ENCODE measurements around the gene SCYGR8.
"Not testable (repeated sequence)": the region's sequence is repeated elsewhere in the genome, so short reads cannot be mapped to it uniquely, and the experiment has no call there.

SCYGR8 gene, protein sequence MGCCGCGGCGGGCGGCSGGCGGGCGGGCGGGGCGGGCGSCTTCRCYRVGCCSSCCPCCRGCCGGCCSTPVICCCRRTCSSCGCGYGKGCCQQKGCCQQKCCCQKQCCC

DNA sequence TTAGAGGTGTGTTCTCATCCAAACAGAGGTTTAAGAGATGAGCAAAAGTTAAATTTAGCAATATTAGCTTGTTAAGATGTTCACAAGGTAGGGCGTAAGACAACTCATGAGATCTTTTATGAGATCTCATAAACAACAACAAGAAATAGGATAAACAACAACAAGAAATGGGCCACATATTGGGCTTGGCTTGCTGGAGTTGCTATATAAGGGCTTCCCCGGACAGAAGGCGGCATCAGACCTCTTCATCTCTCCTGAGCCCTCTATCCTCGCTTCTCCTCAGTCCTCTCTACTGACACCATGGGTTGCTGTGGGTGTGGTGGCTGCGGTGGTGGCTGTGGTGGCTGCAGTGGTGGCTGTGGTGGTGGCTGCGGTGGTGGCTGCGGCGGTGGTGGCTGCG is at the start of gene SCYGR8:
Gene SCYGR8 (plus strand): TSS at position 301 of the 400 bp plus-strand sequence. CDS start 0 bp downstream, at position 301.
- DNase-seq: no peak

DNA sequence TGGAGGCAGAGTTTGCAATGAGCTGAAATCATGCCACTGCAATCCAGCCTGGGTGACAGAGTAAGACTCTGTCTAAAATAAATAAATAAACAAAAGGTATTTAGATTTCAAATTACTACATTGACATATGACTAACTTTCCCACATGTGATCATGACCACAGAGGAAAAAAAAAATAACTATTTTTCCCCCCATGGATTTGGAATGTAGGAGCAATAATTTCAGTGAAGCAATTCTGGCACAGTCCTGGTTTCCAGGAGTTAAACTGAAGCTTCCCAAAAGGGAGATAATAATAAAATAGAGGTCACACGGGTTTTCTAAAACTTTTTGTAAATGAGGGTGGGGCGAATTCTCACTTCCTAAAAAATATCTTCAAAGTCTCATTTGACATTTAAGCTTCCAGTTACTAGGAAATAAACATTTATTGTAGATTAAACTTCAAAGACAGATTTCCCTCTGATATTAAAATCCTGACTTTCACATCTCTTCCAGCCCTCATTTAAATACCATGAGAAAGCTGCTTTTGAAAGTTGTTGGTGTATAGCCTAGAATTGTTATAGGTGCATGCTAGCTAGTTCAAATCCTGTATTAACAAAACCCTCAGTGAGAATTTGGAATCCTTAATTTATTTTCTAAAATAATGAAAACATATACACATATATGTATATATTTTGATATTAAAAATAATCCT is 48.6 kb upstream of the SCYGR8 start:
- DNase-seq: no peak

DNA sequence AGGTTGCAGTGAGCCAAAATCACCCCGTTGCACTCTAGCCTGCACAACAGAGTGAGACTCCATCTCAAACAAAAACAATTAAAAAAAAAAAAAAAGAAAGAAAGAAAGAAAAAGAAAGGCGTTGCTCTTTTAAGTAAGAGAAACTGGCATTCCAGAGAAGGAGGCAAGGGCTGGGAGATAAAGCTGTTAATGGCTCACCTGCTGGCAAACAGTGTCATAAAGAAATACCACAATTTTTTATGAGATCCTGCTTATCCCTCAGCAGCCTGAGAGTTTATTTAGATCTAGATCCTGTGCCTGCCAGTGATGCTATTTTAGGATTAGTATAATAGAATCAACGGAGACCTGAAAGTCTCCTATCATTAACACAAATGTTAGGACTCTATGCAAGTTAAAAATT is 44.1 kb upstream of the SCYGR8 start:
- DNase-seq: no peak

DNA sequence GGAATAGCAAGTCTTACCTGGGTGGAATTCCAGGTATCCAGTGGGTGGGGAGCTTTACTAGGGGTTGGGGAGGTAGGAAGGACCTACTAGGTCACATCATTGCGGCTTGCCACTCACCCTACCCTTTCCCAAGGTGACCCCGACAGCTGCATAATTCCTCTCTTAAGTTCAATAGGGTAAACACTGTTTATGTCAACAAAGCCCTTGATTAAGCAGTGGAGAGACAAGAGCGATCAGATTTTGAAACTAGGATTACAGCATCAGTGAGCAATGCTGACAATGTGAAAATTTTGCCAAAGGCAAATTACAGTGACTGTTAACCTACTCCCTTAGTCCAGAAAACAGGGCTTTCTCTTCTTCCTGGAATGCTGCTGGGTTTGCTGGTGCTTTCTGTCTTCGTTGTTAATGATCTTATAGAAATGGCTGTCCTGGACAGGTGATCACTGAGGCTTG is 42.4 kb upstream of the SCYGR8 start:
- DNase-seq: no peak

DNA sequence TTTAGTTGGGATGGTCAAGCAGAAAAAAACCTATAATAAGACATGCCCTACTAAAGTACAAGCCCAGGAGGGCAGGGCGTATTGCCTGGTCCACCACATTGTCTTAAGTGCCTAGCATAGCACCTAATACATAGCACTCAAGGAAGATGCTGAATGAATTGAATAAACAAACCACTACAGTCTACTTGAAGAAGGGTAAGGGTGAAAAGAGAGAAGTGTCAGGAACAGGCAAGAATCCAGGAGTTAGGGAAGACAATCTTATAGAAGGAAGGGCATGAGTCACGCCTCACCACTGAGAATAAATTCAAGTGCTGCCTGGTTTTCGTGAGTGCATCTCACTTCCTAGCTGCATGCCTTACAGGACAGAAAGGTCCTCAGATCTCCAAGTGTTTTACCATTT is 41.7 kb upstream of the SCYGR8 start:
- DNase-seq: no peak

DNA sequence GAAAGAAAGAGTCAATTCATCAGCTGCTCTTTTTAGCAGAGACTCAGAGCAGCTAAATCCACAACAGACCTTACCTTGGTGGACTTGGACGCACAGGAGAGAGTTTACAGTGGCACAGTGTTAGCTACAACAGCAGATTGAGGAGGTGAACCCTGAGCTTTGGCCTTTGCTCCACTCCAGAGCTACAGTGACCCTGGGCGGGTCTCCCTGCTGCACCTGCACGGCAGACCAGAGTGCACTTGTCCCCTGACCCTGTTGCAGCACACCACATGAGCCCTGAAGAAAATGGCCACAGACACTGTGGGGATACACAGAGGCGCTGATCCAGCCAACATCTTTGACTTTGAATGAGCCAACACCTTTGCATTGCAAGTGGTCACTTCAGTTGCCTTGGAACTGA is 38.8 kb upstream of the SCYGR8 start:
- DNase-seq: no peak

DNA sequence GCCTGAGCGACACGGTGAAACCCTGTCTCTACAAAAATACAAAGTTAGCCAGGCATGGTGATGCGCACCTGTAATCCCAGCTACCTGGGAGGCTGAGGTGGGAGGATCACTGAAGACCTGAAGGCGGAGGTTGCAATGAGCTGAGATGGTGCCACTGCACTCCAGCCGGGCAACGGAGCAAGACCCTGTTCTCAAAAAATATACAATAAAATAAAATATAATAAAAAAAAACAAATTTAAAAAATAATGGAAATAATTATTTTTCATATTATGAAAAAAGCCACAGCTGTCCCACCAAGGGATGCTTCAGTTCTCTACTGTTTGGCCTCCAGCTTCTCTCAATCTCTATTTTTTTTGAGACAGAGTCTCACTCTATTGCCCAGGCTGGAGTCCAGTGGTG is 38.3 kb upstream of the SCYGR8 start:
- DNase-seq: no peak

DNA sequence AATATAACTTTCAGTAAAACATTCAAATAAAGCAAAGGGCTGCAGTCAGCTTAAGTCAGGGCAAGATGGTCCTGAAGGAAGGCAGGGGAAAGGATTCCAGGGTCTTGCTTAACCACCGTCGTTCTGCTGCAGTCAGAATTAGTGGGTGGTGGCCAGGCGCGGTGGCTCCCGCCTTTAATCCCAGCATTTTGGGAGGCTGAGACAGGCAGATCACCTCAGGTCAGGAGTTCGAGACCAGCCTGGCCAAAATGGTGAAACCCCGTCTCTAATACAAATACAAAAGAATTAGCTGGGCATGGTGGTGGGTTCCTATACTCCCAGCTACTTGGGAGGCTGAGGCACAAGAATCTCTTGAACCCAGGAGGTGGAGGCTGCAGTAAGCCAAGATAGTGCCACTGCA is 34.7 kb upstream of the SCYGR8 start:
- DNase-seq: no peak

DNA sequence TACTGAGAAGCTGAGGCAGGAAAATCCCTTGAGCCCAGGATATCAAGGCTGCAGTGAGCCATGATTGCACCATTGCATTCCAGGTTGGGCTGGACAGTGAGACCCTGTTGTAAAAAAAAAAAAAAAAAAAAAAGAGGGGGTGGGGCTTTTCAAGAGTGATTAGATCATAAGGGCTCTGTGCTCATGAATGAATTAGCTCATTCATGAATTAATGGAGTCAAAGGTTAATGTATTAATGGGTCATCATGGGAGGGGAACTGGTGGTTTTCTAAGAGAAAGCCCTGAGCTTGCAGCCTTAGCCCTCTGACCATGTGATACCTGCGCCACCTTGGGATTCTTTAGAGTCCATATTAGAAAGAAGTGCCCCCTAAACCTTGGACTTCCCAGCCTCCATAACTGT is 32.4 kb upstream of the SCYGR8 start:
- DNase-seq: no peak

DNA sequence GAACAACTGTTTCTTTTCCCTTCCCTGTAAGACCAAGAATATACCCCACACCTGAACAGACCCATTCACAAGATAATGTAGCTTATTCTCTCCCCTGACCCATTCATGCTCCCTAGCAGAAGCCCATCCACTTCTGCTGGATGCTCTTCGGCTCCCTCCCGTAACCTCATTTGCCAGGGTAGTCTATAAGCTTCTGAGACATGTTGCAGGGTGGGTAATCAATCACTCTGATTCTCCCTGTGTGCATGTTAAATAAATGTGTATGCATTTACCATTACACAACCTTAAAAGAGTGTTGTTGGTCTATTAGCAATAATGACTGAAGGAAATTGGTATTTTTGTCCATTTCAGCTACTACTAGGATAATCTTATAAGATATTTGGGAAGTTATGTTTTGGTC is 29.2 kb upstream of the SCYGR8 start:
- no peak for DNase-seq

DNA sequence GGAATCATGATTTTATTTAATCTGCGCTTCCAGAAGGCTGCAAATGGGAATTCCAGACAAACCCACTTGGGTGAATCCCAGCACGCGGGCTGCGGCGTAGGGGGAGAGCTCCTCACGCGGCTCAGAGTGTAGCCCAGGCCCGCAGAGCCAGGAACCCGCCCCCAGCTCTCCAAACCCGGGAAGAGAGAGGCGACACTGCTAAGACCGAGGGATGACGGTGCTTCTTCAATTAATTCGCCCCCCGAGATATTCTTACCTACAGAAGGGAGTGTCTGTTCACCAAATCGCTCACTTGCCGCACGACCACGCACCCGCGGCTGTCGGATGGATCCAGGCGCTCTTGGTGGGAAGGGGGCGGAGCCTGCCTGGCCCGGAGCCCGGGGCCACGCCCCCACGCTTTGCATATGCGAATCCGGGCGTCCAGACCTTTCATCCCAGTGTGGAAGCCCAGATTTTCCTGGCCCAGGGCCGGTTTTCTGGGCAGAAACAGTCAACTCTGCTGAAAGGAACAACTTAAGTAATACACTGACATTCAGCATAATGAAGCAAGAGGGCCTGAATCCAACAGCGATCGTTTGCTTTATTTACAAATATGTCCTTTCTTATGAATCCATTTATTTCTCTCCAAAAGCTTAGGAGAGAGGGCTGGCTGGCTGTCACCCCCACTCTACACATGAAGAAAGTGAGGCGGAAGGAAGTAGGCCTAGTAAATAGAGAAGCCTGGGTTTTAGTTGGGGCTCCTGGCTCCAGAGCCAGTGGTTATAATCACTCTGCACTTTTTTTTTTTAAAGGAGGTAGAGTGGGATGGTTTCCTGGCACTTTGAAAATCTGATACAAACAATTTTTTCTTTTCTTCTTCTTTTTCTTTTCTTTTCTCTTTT is 27.8 kb upstream of the SCYGR8 start, which contains the start of gene SLC19A3:
Gene SLC19A3 (minus strand): TSS at position 342 of the 881 bp plus-strand sequence. CDS start 15,710 bp downstream, outside the sequence.
- peak; percentile 75 for DNase-seq

DNA sequence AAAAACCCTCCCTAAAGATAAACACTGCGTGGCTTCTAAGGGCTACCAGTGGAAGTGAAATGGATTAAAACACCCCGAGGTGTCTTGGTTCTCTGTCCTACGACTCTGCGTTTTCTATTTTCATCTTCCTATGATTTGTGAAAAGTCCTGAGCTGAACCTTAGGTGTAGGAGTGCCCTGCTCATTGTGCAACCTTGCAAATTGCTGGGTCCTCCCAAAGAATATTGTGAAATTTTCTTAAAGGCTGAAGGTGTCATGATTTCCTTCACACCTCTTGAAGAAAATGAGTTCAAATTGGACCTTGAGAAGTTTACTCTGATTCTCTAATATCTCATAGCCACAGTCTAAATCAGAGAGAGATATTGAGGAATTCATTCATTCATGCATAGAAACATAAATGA is 26.1 kb upstream of the SCYGR8 start:
- no peak for DNase-seq

DNA sequence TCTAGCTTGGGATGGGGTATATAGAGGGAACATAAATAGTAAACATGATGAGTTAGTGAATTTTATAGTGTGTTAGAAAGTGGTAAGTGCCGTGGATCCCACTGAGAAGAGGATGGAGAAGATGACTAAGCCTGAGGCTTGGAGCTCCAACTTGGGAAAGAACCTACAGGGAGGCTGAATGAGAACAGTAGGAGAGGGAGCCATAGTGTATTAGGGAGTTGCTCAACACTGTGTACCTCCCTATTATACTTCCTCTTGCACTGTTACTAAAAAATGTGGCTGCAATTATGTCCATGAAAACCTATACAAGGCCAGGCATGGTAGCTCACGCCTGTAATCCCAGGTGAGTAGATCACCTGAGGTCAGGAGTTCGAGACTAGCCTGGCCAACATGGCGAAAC is 25.0 kb upstream of the SCYGR8 start:
- DNase-seq: no peak

DNA sequence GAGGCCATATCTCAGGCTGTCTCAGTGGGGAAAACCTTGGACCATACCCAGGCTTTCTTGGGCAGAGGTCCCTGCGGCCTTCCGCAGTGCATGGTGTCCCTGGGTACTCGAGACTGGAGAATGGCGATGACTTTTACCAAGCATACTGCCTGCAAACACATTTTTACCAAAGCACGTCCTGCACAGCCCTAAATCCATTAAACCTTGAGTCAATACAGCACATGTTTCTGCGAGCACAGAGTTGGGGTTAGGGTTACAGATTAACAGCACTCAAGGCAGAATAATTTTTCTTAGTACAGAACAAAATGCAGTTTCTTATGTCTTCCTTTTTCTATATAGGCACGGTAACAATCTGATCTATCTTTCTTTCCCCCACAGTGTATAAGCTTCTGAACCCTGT is 22.9 kb upstream of the SCYGR8 start:
- not testable (repeated sequence) for DNase-seq

DNA sequence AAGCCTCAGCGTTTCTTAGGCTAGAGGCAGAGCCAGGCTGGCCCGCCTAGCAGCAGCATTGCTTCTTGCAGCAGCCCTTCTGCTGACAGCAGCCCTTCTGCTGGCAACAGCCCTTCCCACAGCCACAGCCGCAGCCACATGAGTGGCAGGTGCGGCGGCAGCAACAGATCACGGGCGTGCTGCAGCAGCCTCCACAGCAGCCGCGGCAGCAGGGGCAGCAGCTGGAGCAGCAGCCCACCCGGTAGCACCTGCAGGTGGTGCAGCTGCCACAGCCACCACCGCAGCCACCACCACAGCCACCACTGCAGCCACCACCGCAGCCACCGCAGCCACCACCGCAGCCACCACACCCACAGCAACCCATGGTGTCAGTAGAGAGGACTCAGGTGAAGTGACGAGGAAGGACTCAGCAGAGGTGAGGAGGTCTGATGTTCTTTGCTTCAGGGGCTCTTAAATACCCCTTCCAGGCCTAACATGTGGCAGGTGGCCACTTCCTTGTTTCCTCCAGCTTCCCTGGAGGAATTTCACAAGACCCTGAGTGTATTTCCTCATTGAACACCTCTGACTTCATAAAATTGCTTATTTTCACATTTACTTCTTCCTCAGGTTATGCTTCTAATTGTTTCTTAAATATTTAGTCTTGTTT is 21.2 kb upstream of the SCYGR8 start, which contains the start of gene SCYGR6:
Gene SCYGR6 (minus strand): TSS at position 364 of the 646 bp plus-strand sequence. CDS start 0 bp downstream, at position 364.
- DNase-seq: no peak

DNA sequence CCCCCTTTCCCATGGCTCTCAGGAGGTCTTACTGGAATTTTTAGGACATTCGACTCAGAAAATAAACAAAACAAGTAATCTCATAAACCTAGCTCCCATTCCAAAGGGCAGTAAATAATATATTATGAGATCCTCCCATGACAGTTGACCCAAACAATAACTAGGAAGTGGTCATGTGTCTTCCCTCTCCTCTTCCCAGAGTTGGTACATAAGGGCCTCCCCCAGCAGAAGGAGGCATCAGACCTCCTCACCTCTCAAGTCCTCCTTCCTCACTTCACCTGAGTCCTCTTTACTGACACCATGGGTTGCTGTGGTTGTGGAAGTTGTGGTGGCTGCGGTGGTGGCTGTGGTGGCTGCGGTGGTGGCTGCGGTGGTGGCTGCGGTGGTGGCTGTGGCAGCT is 17.7 kb upstream of the SCYGR8 start, which contains the start of gene SCYGR7:
Gene SCYGR7 (plus strand): TSS at position 301 of the 400 bp plus-strand sequence. CDS start 0 bp downstream, at position 301.
- DNase-seq: no peak

DNA sequence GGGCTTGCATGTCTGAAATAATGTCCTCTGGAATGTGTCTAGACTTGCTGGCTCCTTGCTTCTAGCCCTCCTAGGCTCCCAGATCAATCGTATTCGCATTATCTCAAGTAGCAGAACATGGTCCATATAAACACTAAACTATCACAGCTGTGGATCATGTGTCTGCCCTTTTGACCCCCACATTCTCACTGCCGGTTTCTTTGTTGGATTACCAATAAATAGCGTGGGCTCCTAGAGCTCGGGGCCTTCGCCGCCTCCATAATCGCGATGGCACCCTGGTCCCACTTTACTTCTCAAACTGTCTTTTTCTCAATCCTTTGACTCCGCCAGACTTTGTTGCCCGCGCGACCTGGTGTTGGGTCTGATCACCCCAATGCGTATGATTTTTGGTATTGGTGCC is 6.3 kb upstream of the SCYGR8 start:
- no peak for DNase-seq

DNA sequence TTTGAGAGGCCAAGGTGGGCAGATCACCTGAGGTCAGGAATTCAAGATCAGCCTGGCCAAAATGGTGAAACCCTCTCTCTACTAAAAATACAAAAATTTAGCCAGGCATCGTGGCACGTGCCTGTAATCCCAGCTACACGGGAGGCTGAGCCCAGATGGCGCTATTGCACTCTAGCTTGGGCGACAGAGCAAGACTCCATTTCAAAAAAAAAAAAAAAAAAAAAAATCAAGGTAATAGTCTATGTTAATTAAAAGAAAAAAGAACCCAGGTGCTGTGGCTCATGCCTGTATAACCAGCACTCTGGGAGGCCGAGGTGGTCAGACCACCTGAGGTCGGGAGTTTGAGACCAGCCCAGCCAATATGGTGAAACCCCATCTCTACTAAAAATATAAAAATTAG is 5.0 kb upstream of the SCYGR8 start:
- DNase-seq: not testable (repeated sequence)

DNA sequence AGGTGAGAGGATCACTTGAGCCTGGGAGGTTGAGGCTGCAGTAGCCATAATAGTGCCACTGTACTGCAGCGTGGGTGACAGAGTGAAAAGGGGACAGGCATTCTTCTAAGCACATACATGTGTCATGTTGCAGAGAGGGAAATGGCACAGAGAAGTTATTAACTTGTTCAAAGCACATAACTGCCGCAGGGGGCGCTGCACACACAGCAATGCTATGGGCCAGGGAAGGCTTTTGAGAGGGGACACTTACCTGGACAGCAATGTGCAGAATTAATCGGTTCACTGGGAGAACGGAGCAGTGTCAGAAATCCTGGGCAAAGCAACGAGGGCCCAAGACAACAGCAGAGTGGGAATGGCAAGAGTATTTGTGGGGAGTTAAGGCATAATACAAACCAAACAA is 2.4 kb downstream of the SCYGR8 start:
- DNase-seq: no peak

DNA sequence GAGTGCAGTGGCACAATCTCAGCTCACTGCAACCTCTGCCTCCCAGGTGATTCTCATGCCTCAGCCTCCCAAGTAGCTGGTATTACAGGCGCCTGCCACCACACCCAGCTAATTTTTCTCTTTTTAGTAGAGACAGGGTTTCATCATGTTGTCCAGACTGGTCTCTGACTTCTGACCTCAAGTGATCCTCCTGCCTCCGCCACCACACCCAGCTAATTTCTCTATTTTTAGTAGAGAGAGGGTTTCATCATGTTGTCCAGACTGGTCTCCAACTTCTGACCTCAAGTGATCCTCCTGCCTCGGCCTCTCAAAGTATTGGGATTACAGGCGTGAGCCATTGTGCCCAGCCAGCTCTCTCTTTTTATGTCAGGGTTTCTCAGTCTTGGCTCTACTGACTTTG is 10.6 kb downstream of the SCYGR8 start:
- DNase-seq: not testable (repeated sequence)

DNA sequence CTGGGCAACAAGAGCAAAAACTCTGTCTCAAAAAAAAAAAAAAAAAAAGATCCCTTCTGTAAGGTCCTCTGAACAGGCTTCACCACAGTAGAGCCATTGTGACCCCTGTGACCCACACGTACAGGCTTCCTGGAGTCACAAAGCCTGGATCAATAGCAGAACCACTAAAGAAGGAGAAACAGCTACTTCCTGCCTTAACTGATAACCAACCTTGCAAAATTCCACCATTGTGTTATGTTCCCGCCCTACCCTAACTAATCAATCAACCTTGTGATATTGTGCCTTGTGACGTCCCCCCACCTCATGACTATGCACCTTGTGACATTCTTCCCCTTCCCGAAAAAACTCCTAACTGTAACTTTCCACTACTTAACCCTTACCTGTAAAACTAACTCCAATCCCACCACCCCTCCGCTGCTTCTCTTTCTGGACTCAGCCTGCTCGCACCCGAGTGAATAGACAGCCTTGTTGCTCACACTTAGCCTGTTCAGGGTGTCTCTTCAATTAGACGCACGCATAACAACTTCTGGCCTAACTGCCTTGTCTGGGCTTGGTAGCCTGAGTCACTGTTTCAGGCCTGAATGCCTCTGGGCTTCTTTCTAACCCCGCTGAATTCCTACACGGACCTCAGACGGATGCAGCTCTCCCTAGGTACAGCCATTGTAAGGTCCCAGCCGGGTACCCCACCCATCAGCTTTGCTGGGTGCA is 13.9 kb downstream of the SCYGR8 start:
- DNase-seq: no peak

DNA sequence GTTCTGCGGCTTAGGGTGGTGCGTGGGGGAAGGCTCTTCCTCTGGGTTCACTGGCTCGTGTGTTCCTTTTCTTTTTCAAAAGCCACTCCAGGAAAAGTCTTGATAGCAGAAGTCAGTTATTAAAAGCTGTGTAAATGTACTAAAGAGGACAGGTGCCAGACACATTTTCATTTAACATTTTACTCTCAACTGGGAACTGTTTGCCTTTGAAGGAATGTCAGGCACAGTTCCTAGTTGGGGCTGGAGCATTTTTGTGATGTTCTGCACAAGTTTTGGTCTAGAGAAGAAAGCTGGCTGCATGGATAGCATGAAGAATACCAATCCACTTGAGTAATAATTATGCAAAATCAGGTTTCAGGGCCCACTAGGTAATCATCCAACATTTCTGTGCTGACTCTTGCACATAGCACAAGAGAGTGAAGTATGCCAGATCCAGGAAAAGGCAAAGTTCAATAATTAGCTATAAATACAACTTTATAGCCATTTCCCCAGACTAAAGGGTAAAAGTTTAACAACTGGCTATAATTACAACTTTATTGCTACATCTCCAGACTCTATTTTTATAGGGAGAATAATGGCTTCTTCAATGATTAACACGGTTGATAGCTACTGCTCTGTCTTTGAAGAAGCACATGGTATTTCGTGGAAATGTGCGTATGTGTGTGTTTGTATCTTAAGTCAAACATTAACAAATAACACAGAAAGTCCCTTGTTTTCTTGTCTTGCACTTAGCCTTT is 16.2 kb downstream of the SCYGR8 start:
- no peak for DNase-seq
